ENCODE results near the gene GPR155. TPM values are rescaled to one million over a fixed set of nuclear protein-coding genes. Genes with fewer than 3 reads are reported as not detected.

Gene GPR155
- total and polyA plus RNA-seq, 8 donors = 0.87 to 43.1 (median 13.6) TPM

DNA sequence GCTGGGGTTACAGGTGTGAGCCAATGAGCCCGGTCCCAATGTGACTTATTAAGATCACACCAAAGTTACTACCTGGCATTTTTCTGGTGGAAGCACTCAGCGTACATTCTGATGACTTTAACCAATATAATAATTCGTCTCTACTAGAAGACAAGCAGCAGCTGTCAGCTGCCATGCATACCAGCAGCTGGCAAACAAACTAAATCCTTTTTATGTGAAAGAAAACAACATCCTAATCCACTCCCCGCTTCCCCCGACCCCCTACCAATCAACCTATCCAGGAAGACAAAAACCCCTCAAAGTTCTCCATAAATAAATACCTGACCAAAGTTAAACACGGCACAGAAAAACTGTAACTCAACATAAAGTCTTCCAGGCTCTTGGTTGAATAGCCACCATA, 42.1 kb downstream of the GPR155 start:
- no peak for DNase-seq

DNA sequence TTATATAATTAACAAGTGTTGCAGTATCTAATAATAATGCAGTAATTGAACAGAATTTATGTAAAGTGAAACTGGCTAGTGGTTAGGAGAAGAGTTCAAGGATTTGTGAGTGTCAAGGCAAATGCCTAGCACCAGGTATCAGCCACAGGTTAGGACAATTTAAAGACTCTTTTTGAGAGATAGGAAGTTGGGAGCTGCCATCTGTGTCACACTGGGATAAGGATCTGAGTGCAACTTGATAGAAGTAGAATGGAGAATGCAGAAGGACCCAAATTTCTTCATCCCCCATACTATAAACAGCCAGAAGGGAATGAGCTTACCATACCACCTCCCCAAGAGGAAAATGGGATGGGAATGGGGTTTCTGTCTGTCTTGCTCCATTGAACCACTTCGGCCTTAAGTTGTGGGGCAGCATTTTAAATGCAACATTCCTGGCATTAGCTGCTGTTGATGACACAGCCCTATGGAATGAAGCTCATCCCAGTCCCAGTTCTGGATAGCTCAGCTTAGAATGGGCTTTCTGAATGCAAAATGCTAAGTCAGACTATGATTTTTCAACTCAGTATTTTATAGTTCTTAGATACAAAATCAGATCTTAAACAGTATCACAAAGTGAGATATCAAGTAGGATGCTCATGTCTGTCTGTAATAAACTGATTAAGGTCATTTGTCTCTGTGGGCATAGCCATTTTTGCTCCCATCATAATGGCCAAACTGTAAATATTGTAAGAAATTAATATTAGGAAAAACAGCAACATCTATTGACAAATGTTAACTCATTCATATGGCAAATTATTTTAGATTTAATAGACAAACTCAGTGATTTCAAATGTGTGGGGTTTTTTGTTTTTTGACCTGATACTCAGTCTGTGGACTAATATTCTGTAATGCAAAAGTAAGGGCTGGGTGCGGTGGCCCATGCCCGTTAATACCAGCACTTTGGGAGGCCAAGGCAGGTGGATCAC, 44.0 kb downstream of the GPR155 start:
- Histone ChIP-seq H3K4me3 (no peak overlapping the region), H3K27me3 (no peaks in the 10 kb centered on the region), H3K36me3 (peaks cover 4 to 52% (median 33%) of the 10 kb centered on the region in 4 donors), H3K27ac (no peak overlapping the region), H3K9me3 (no peaks in the 10 kb centered on the region), H3K4me1 (peaks cover 0 to 7% (median 0%) of the 10 kb centered on the region in 4 donors)
- TF ChIP-seq EP300 (IDR thresholded peaks at IDR 0.05) (no peak), POLR2AphosphoS5 (IDR thresholded peaks at IDR 0.05) (no peak), POLR2A (IDR thresholded peaks at IDR 0.05) (no peak)
- TF ChIP-seq, protein P1, sequence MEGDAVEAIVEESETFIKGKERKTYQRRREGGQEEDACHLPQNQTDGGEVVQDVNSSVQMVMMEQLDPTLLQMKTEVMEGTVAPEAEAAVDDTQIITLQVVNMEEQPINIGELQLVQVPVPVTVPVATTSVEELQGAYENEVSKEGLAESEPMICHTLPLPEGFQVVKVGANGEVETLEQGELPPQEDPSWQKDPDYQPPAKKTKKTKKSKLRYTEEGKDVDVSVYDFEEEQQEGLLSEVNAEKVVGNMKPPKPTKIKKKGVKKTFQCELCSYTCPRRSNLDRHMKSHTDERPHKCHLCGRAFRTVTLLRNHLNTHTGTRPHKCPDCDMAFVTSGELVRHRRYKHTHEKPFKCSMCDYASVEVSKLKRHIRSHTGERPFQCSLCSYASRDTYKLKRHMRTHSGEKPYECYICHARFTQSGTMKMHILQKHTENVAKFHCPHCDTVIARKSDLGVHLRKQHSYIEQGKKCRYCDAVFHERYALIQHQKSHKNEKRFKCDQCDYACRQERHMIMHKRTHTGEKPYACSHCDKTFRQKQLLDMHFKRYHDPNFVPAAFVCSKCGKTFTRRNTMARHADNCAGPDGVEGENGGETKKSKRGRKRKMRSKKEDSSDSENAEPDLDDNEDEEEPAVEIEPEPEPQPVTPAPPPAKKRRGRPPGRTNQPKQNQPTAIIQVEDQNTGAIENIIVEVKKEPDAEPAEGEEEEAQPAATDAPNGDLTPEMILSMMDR (IDR thresholded peaks at IDR 0.05) = no peak
- peak in 1 of 2 donors; percentile 9 for DNase-seq
- intact Hi-C loops (cut with DNase I; ENCODE audit: low total_unique reads) = no loop called here
- 73 to 90% (median 86%) methylated on average over 3 of the region's 3 CpGs for WGBS, 5 donors

More for the DNA sequence above, 42.1 kb downstream of the GPR155 start:
- intact Hi-C loops (cut with DNase I; ENCODE audit: low total_unique reads) = no loop called here
- Histone ChIP-seq H3K9me3 (no peaks in the 10 kb centered on the region), H3K27me3 (no peaks in the 10 kb centered on the region), H3K36me3 (peaks cover 8 to 55% (median 40%) of the 10 kb centered on the region in 4 donors), H3K27ac (no peak overlapping the region), H3K4me3 (no peak overlapping the region), H3K4me1 (no peaks in the 10 kb centered on the region)
- 52 to 78% (median 74%) methylated on average over 6 of the region's 6 CpGs for WGBS, 5 donors
- TF ChIP-seq, protein P1 (IDR thresholded peaks at IDR 0.05) = no peak
- TF ChIP-seq POLR2AphosphoS5 (IDR thresholded peaks at IDR 0.05) (no peak), EP300 (IDR thresholded peaks at IDR 0.05) (no peak)

DNA sequence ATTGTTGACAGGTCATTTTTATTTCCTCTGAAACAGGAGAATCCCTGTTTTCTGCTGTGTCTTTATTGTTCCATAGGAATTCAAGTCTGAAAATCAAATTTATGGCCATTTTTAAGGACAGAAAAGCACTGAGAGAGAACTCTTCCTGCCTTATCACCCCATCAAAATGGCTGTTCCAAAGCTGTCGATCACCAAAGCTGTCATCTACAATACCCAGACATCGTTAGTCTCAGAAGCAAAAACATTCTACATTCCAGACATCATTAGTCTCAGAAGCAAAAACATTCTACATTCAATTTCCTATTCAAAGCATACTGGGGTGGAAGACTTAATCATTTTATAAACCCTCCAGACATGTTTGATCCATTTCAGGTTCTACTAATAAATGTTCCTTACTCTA, 46.9 kb downstream of the GPR155 start:
- H3K36me3 ChIP-seq = peaks cover 10 to 52% (median 40%) of the 10 kb centered on the region in 4 donors
- no peak overlapping the region for H3K27ac ChIP-seq
- H3K4me3 ChIP-seq = no peak overlapping the region
- intact Hi-C loops (cut with DNase I; ENCODE audit: low total_unique reads) = no loop called here
- TF ChIP-seq, protein P1 (IDR thresholded peaks at IDR 0.05) = no peak
- TF ChIP-seq EP300 (IDR thresholded peaks at IDR 0.05) (no peak), POLR2AphosphoS5 (IDR thresholded peaks at IDR 0.05) (no peak), POLR2A (IDR thresholded peaks at IDR 0.05) (no peak)
- H3K4me1 ChIP-seq = peaks cover 0 to 7% (median 0%) of the 10 kb centered on the region in 4 donors
- DNase-seq = no peak
- H3K9me3 ChIP-seq = no peaks in the 10 kb centered on the region
- H3K27me3 ChIP-seq = no peaks in the 10 kb centered on the region
- 59 to 91% (median 85%) methylated on average over 2 of the region's 2 CpGs for WGBS, 5 donors

DNA sequence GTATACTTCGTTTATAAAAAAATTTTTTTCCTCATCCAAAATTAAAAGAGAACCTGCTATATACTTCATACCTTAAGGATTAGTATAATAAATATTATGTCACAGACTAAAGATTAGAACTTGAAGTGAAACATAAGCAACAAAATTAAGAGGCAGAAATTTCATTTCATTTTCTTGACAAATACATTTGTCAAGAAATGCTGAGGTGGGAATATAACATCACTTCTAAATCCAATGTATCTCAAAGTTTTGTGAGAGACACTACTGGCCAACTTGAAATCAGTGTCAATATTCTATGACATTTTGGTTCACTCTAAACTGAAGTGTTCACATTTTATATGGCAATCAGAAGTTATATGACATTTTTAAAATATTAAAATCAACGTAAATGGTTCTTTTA, 47.5 kb downstream of the GPR155 start:
- Histone ChIP-seq H3K27ac (no peak overlapping the region), H3K4me3 (no peak overlapping the region)
- WGBS, 5 donors = 75 to 95% (median 92%) methylated on average over 2 of the region's 2 CpGs

More for the DNA sequence above, 47.5 kb downstream of the GPR155 start:
- intact Hi-C loops (cut with DNase I; ENCODE audit: low total_unique reads) = no loop called here
- H3K27me3 ChIP-seq = no peaks in the 10 kb centered on the region
- no peak for DNase-seq
- H3K36me3 ChIP-seq = peaks cover 7 to 49% (median 36%) of the 10 kb centered on the region in 4 donors
- H3K9me3 ChIP-seq = no peaks in the 10 kb centered on the region
- TF ChIP-seq, protein P1 (IDR thresholded peaks at IDR 0.05) = no peak
- TF ChIP-seq POLR2A (IDR thresholded peaks at IDR 0.05) = no peak
- TF ChIP-seq EP300 (IDR thresholded peaks at IDR 0.05) = no peak
- no peak for TF ChIP-seq POLR2AphosphoS5 (IDR thresholded peaks at IDR 0.05)
- peaks cover 0 to 7% (median 0%) of the 10 kb centered on the region in 4 donors for H3K4me1 ChIP-seq
